Measurements from ENCODE around the gene PLCB3. TPM values are rescaled to one million over a fixed set of nuclear protein-coding genes. Genes with fewer than 3 reads are reported as not detected.

PLCB3 gene
- total and polyA plus RNA-seq, 2 of the 13 experiments (the other 11 are each of a cell fraction or from before 2014, with no cell fraction given) = 7.5 to 13.8 TPM

DNA sequence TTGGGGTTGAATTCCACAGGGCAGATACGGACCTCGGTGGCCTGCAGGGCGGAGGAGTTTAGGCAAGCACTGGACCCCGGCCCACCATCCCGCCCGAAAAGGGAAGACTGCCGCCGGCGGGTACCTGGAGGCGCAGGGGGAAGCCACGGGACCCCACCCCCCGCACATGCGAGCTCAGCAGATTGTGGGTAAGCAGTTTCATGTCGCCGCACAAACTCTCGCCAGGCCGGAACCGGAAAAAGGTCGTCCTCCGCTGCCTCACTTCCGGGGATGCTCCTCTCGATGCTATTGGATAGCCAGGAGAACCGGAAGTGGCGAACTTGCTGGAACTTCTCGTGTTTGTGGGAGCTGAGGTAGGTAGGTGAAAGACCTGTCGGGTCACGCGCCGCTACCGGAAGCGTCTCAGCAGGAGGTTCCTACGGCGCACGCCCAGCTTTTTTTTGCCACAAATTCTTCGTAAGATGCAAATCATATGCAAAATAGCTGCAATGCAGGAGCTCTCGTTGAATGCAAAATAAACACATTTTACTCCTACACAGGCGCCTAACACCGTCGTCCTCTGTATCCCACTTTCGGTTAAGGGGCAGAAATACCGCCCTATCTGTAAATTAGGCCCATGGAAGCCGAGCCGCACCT is 66.1 kb downstream of the PLCB3 start, which contains the start of gene TRMT112 (continued):
- TF ChIP-seq, protein P1, sequence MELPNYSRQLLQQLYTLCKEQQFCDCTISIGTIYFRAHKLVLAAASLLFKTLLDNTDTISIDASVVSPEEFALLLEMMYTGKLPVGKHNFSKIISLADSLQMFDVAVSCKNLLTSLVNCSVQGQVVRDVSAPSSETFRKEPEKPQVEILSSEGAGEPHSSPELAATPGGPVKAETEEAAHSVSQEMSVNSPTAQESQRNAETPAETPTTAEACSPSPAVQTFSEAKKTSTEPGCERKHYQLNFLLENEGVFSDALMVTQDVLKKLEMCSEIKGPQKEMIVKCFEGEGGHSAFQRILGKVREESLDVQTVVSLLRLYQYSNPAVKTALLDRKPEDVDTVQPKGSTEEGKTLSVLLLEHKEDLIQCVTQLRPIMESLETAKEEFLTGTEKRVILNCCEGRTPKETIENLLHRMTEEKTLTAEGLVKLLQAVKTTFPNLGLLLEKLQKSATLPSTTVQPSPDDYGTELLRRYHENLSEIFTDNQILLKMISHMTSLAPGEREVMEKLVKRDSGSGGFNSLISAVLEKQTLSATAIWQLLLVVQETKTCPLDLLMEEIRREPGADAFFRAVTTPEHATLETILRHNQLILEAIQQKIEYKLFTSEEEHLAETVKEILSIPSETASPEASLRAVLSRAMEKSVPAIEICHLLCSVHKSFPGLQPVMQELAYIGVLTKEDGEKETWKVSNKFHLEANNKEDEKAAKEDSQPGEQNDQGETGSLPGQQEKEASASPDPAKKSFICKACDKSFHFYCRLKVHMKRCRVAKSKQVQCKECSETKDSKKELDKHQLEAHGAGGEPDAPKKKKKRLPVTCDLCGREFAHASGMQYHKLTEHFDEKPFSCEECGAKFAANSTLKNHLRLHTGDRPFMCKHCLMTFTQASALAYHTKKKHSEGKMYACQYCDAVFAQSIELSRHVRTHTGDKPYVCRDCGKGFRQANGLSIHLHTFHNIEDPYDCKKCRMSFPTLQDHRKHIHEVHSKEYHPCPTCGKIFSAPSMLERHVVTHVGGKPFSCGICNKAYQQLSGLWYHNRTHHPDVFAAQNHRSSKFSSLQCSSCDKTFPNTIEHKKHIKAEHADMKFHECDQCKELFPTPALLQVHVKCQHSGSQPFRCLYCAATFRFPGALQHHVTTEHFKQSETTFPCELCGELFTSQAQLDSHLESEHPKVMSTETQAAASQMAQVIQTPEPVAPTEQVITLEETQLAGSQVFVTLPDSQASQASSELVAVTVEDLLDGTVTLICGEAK (IDR thresholded peaks at IDR 0.05) = peak; percentile 94
- TF ChIP-seq, protein P1 (CRISPR knock-in tag; IDR thresholded peaks at IDR 0.05) = no peak; the same call in 1 of the 2 replicates
- TF ChIP-seq, protein P2, sequence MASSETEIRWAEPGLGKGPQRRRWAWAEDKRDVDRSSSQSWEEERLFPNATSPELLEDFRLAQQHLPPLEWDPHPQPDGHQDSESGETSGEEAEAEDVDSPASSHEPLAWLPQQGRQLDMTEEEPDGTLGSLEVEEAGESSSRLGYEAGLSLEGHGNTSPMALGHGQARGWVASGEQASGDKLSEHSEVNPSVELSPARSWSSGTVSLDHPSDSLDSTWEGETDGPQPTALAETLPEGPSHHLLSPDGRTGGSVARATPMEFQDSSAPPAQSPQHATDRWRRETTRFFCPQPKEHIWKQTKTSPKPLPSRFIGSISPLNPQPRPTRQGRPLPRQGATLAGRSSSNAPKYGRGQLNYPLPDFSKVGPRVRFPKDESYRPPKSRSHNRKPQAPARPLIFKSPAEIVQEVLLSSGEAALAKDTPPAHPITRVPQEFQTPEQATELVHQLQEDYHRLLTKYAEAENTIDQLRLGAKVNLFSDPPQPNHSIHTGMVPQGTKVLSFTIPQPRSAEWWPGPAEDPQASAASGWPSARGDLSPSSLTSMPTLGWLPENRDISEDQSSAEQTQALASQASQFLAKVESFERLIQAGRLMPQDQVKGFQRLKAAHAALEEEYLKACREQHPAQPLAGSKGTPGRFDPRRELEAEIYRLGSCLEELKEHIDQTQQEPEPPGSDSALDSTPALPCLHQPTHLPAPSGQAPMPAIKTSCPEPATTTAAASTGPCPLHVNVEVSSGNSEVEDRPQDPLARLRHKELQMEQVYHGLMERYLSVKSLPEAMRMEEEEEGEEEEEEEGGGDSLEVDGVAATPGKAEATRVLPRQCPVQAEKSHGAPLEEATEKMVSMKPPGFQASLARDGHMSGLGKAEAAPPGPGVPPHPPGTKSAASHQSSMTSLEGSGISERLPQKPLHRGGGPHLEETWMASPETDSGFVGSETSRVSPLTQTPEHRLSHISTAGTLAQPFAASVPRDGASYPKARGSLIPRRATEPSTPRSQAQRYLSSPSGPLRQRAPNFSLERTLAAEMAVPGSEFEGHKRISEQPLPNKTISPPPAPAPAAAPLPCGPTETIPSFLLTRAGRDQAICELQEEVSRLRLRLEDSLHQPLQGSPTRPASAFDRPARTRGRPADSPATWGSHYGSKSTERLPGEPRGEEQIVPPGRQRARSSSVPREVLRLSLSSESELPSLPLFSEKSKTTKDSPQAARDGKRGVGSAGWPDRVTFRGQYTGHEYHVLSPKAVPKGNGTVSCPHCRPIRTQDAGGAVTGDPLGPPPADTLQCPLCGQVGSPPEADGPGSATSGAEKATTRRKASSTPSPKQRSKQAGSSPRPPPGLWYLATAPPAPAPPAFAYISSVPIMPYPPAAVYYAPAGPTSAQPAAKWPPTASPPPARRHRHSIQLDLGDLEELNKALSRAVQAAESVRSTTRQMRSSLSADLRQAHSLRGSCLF (CRISPR knock-in tag; IDR thresholded peaks at IDR 0.05; ENCODE audit: borderline replicate concordance) = no peak
- TF ChIP-seq, protein P3, sequence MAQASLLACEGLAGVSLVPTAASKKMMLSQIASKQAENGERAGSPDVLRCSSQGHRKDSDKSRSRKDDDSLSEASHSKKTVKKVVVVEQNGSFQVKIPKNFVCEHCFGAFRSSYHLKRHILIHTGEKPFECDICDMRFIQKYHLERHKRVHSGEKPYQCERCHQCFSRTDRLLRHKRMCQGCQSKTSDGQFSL (CRISPR knock-in tag; IDR thresholded peaks at IDR 0.05) = peak; percentile 57; the same call in 1 of the 2 replicates
- TF ChIP-seq, protein P4, sequence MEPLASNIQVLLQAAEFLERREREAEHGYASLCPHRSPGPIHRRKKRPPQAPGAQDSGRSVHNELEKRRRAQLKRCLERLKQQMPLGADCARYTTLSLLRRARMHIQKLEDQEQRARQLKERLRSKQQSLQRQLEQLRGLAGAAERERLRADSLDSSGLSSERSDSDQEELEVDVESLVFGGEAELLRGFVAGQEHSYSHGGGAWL (CRISPR knock-in tag; IDR thresholded peaks at IDR 0.05) = no peak; the same call in 1 of the 2 replicates
- TF ChIP-seq KDM5A (IDR thresholded peaks at IDR 0.05; ENCODE audit: borderline replicate concordance, low read length) (peak; percentile 82), ZNF672 (CRISPR knock-in tag; IDR thresholded peaks at IDR 0.05) (no peak), ZNF556 (CRISPR knock-in tag; IDR thresholded peaks at IDR 0.05; ENCODE audit: borderline replicate concordance) (peak; percentile 24; the same call in 1 of the 2 replicates), SRY (CRISPR knock-in tag; IDR thresholded peaks at IDR 0.05) (no peak), RFX5 (IDR thresholded peaks at IDR 0.05; ENCODE audit: low read depth, low read length) (no peak; the same call in 1 of the 2 replicates), NFIC (IDR thresholded peaks at IDR 0.05; ENCODE audit: low read length) (no peak), GFI1 (CRISPR knock-in tag; IDR thresholded peaks at IDR 0.05; ENCODE audit: borderline replicate concordance) (no peak), FOXK2 (IDR thresholded peaks at IDR 0.05) (no peak), ATRX (CRISPR knock-in tag; IDR thresholded peaks at IDR 0.05; ENCODE audit: borderline replicate concordance) (no peak), IRF2 (CRISPR knock-in tag; IDR thresholded peaks at IDR 0.05) (peak; percentile 54; the same call in 1 of the 2 replicates), ZNF331 (CRISPR knock-in tag; IDR thresholded peaks at IDR 0.05) (0 out of 2 replicates have a peak, but pooled peaks have one; percentile 33)
